HG03103 (cell line): ENCODE data around the gene RFFL.

ENCODE experiments used
- ATAC-seq: cut with Tn5 transposase; IDR thresholded peaks from one replicate; pipeline ENCODE4 v1.9.1; 2021; ENCODE audit warnings: low read depth; ENCODE audit not compliant: unreplicated experiment

The RFFL gene

GRCh38 chr17:35082073-35082657, 18.7 kb upstream of the RFFL start:
- no peak for ATAC-seq

DNA sequence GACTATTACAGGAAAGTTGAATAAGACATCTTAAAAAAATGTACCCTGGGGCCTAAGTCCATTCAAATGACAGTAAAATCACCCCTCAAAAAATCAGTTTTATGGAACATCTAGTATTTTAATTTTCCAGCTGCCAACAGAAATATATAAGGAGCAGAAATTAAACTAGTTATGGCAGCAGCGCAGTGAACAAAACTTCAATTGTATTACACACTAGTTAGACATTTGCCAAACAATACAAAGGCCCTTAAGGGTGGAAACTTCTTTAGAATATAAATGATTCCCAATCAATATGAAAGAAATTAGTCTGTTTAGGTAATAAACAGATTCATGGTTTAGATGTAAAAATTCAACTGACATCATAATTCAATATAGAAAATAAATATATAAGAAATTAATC, 18.1 kb upstream of the RFFL start:
- no peak for ATAC-seq

DNA sequence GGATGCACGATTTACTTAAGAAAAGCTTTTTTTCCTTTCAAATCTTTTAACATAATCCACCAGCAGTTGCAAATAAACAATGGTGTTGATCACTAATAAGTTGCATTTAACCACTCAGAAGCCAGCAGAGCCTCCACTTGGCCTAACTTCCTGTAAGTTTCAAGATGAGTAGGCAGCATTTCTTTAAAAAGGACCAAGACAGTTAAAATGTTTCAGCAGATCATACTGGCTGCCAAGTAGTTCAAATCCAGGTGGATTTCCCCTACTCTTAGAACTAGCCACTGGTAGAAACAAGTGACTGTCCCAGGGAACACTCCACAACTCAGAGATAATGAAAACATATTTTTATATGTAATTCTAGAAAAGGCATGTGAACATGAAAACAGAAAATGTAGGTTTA, 17.0 kb upstream of the RFFL start:
- ATAC-seq, result peak; percentile 61

DNA sequence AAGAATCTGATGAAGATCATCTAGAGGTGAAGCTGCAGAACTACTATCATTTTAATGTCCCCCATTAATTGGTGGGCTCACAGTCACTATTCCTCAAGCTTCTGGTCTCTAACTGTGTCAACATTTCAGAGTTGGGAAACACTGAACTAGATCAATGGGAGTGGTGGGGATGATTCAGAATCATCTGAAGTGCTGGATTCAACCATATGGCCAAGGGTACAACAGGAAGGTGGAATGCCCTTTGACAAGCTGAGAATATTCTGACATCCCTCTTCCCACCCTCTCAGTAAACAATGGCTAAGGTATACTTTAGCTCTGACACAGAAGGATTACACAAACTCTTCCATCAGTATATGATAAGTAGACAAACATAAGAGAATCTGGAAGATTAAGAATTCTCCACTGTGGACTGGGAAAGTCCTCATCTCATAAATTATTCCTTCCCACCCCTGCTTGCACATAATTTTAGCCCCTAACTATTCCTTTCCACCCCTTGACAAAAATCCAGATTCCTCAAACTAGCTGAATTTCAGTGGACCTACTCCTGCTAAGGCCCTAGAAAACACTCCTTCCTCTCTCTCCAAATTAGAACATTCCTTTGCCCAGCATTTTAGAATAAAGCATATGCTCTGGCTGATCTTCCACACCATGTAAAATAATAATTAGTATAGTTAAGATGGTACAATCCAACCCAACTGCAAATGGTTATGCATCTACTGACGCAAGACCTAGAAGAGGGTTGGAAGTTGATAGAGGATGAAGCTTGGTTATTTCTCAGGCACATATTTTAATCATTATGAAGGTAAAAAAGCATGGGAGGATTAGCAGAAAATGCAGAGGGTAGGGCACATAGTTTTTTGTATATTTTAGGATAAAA, 16.3 kb upstream of the RFFL start:
- ATAC-seq, result no peak

DNA sequence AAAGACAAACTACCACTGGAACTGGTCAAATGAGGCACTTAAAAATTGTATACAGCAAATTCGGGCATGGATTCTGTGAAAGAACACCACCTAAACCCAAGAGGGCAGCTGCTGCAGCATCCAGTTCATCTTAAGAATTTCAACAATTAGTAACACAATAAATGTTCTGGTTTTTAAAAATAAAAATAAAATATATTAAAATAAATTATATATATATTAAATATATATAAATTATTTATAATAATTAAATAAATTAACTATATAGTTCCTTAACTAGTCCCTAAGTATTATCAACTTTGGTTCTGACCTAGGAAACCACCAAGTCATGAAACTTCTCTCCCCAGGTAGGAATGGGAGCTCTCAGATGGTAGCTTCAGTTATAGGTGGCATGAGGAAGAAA, 13.4 kb upstream of the RFFL start:
- no peak for ATAC-seq

GRCh38 chr17:35074711-35075707, 11.5 kb upstream of the RFFL start:
- ATAC-seq, result no peak

DNA sequence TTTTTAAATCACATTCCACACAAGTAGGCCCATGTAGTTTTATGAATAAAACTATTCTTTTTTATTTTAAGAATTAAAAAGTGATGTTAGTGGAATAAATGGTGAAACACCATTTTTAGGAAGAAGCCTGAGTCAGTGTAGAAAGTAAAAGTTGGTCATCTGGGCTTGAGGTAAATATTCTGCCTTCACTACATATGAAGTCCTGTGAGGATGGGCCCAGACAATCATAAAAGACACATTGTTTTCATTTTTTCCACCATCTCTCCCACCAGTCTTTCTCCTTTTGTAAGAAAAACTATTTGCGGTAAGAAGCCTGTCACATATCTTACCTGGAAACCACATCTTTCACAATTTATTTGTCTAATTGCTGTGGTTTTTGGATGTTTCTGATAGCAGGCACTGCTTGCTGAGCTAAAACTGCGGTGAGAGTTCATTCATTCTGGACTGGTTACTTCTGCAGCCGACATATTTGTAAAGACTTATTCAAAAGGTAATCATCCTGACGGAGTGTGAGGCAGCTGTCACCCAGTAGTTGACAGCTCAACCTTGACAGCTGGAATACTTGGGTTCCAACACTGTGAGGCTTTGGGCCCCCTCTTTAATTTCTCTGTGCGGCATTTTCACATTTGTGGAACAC, 10.6 kb upstream of the RFFL start:
- ATAC-seq, result no peak

DNA sequence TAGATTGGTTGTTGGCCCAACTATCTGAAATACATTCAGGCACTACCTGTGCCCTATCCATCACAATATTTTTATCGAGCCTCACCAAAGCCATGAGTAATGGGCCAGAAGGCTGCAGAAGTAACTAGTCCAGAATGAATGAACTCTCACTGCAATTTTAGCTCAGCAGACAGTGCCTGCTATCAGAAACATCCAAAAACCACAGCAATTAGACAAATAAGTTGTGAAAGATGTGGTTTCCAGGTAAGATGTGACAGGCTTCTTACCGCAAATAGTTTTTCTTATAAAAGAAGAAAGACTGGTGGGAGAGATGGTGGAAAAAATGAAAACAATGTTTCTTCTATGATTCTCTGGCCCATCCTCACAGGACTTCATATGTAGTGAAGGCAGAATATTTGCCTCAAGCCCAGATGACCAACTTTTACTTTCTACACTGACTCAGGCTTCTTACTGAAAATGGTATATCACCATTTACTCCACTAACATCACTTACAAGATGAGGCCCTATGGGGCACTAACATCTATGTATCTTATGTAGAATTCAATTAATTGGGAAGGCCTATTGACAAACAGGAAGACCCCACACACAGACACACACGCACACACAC, 9.8 kb upstream of the RFFL start:
- no peak for ATAC-seq

GRCh38 chr17:35069311-35069710, 5.8 kb upstream of the RFFL start:
- ATAC-seq, result no peak

- ATAC-seq, result no peak
Observed at GRCh38 chr17:35068249-35068648, 4.7 kb upstream of the RFFL start.

DNA sequence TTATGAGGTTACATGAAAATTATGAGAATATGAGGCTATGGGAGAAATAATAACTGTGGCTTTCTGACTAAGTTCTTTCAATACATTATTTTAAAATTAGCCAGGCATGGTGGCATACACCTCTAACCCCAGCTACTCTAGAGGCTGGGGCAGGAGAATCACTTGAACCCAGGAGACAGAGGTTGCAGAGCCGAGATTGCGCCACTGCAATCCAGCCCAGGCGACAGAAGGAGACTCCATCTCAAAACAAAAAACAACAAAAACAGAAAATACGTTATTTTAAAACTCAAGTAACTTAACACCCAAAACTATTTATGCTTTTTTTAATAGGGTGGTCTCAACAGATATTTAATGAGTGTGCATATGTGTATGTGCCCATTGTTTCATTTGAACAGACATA, 2.4 kb upstream of the RFFL start:
- no peak for ATAC-seq

GRCh38 chr17:35064516-35065215, 1.2 kb upstream of the RFFL start:
- ATAC-seq, result no peak

DNA sequence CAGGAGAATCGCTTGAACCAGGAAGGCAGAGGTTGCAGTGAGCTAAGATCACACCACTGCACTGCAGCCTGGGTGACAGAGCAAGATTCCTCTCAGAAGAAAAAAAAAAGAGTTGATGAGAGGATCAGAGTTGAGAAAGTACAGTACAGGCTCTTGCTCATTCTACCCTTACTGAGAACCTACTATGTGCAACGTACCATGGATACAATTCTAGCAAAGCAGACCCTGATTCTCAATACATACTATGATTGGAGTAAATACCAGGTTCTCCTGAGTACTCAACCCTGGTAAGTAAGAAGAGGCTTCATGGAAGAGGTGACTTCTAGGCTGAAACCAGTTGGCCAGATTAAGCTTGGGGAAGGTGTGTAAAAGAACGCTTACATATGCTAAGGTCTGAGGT, 1.2 kb downstream of the RFFL start:
- no peak for ATAC-seq

DNA sequence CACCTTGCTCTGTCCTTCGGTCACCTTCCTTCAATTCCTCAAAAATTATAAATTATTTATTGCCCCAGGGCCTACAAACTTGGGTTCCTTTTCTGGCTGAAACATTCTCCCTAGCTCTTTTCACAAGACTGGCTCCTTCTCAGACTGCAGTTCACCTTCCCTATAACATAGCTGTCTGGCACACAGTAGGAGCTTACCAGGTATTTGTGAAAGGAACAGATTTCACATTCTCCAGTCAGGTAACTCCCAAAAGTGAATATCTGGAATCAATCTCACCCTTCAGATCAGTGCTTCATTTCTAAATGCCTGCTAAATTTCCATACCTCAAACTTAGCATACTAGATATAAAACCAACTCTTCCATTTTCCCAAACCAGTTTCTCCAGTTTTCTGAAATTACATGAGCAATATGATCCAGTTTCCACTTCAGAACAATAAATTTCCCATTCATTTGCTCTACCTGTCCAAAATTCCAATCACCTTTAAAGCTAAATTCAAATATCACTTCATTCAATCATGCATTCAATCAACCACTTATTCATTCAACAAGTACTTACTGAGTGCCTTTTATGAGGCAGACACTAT, 6.1 kb downstream of the RFFL start:
- ATAC-seq, result no peak

GRCh38 chr17:35056013-35056412, 7.5 kb downstream of the RFFL start:
- ATAC-seq, result no peak

- no peak for ATAC-seq
Observed at GRCh38 chr17:35053204-35053603, 10.3 kb downstream of the RFFL start.

- ATAC-seq, result no peak
Observed at GRCh38 chr17:35052780-35053179, 10.7 kb downstream of the RFFL start.

- ATAC-seq, result no peak
Observed at GRCh38 chr17:35052241-35052610, 11.3 kb downstream of the RFFL start.

GRCh38 chr17:35051579-35052240, 11.8 kb downstream of the RFFL start:
- ATAC-seq, result no peak
